ENCODE data around the gene MERTK. TPM values are rescaled to one million over a fixed set of nuclear protein-coding genes. Genes with fewer than 3 reads are reported as not detected.

MERTK gene
- total RNA-seq, 1 donor from 2014 or later: 3.2 TPM

DNA sequence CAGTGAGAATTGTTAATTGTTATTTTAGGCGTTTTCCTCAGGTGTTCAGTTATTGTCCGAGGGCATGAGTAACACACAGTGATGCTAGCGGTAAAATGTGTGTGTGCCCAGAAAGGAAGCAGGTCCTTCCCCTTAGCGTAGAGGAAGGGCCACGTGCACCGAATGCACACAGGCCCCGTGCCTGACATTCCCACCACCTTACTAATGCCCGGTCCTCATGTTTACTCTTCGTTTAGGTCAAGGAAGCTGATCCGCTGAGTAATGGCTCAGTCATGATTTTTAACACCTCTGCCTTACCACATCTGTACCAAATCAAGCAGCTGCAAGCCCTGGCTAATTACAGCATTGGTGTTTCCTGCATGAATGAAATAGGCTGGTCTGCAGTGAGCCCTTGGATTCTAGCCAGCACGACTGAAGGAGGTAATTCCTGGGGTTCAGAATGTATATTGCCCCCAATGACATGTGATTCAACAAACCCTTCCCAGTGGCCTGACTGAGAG, 76.7 kb downstream of the MERTK start:
- TF ChIP-seq CTCF (IDR thresholded peaks at IDR 0.05): no peak
- H3K9me3 Mint-ChIP-seq (ENCODE audit: low read depth): peaks cover 16% of the 10 kb centered on the region
- H3K36me3 Mint-ChIP-seq (ENCODE audit: low read depth): peaks cover 13% of the 10 kb centered on the region
- no peak overlapping the region for H3K4me3 Mint-ChIP-seq (ENCODE audit: unreplicated experiment)
- no peaks in the 10 kb centered on the region for H3K27me3 Mint-ChIP-seq (ENCODE audit: low read depth)
- H3K27ac Mint-ChIP-seq (ENCODE audit: unreplicated experiment): peak overlapping the region; percentile 49
- DNase-seq (ENCODE audit: low spot score): no peak
- peaks cover 28% of the 10 kb centered on the region for H3K4me1 Mint-ChIP-seq (ENCODE audit: low read depth)

- Mint-ChIP-seq H3K27me3 (ENCODE audit: low read depth) (no peaks in the 10 kb centered on the region), H3K27ac (ENCODE audit: unreplicated experiment) (no peak overlapping the region), H3K36me3 (ENCODE audit: low read depth) (peaks cover 13% of the 10 kb centered on the region), H3K9me3 (ENCODE audit: low read depth) (peaks cover 16% of the 10 kb centered on the region), H3K4me3 (ENCODE audit: unreplicated experiment) (no peak overlapping the region), H3K4me1 (ENCODE audit: low read depth) (peaks cover 28% of the 10 kb centered on the region)
- no peak for DNase-seq (ENCODE audit: low spot score)
- TF ChIP-seq CTCF (IDR thresholded peaks at IDR 0.05): no peak
These were observed 77.4 kb downstream of the MERTK start for GRCh38 chr2:111975819-111976218.

DNA sequence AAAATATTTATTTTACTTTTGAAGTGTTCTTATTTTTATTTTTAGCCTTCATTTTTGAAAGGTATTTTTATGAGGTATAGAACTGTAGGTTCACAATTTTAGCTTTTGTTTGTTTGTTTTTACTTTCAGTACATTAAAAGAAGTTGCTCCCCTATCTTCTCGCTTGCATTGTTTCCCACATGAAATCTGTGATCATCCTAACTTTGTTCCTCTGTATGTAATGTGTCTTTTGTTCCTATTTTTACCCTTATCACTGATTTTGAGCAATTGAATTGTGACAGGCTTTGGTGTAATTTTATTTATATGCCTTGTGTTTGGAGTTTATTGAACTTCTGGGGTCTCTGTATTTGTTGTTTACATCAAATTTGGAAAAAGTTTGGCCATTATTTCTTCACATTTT, 78.8 kb downstream of the MERTK start:
- no peak overlapping the region for H3K27ac Mint-ChIP-seq (ENCODE audit: unreplicated experiment)
- no peak for DNase-seq (ENCODE audit: low spot score)
- peaks cover 28% of the 10 kb centered on the region for H3K4me1 Mint-ChIP-seq (ENCODE audit: low read depth)
- H3K36me3 Mint-ChIP-seq (ENCODE audit: low read depth): peaks cover 13% of the 10 kb centered on the region
- H3K4me3 Mint-ChIP-seq (ENCODE audit: unreplicated experiment): no peak overlapping the region
- TF ChIP-seq CTCF (IDR thresholded peaks at IDR 0.05): no peak
- no peaks in the 10 kb centered on the region for H3K27me3 Mint-ChIP-seq (ENCODE audit: low read depth)
- peaks cover 16% of the 10 kb centered on the region for H3K9me3 Mint-ChIP-seq (ENCODE audit: low read depth)

DNA sequence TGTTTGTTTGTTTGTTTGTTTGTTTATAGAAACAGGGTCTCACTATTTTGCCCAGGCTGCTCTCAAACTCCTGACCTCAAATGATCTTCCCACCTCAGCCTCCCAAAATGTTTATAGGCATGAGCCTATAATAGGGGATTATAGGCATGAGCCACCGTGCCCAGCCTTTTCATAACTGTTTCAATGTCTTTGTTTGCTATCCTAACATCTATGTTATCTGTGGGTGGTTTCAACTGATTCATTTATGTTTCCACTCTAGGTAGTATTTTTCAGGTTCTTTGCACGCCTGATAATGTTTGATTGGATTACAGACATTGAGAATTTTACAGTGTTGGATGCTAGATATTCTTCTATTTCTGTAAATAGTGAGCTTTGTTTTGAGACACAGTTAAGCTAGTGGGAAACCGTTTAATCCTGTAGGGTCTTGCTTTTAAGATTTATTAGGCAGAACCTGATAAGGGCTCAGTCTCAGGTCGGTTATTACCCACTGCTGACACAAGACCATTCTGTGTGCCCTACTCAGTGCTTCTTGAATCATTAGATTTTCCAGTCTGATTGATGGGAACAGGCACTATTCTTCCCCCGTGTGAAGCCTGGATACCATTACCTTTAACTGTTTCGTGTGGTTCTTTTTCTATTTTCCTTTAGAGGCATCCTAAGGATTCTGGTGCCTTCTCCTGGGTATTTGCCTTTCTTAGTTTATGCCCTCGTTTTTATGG, 80.2 kb downstream of the MERTK start:
- Mint-ChIP-seq H3K4me3 (ENCODE audit: unreplicated experiment) (no peak overlapping the region), H3K36me3 (ENCODE audit: low read depth) (peaks cover 14% of the 10 kb centered on the region), H3K27ac (ENCODE audit: unreplicated experiment) (no peak overlapping the region), H3K4me1 (ENCODE audit: low read depth) (peaks cover 15% of the 10 kb centered on the region), H3K9me3 (ENCODE audit: low read depth) (peaks cover 16% of the 10 kb centered on the region), H3K27me3 (ENCODE audit: low read depth) (no peaks in the 10 kb centered on the region)
- no peak for TF ChIP-seq CTCF (IDR thresholded peaks at IDR 0.05)
- DNase-seq (ENCODE audit: low spot score): no peak

- peaks cover 19% of the 10 kb centered on the region for H3K4me1 Mint-ChIP-seq (ENCODE audit: low read depth)
- no peak for DNase-seq (ENCODE audit: low spot score)
- H3K27me3 Mint-ChIP-seq (ENCODE audit: low read depth): no peaks in the 10 kb centered on the region
- peaks cover 20% of the 10 kb centered on the region for H3K36me3 Mint-ChIP-seq (ENCODE audit: low read depth)
- peaks cover 15% of the 10 kb centered on the region for H3K9me3 Mint-ChIP-seq (ENCODE audit: low read depth)
- no peak for TF ChIP-seq CTCF (IDR thresholded peaks at IDR 0.05)
- no peak overlapping the region for H3K27ac Mint-ChIP-seq (ENCODE audit: unreplicated experiment)
- H3K4me3 Mint-ChIP-seq (ENCODE audit: unreplicated experiment): no peak overlapping the region
These were observed 83.3 kb downstream of the MERTK start for GRCh38 chr2:111981666-111982065.
